Uterus (tissue), 2 donors: ENCODE measurements around the gene CAND2.

ENCODE experiments used
- CTCF ChIP-seq, 4 experiments: fragments of 200-600 bp in 2 of 4; fragments of 450-650 bp in 2 of 4; sonication (generic) in 2 of 4; IDR thresholded peaks; one replicate each; pipeline ENCODE4 v1.5.1; 2016 to 2019; ENCODE audit warnings: antibody characterized with exemption in 4 of 4, mild to moderate bottlenecking in 2 of 4, moderate library complexity in 1 of 4
- POLR2A ChIP-seq, 2 donors: fragments of 450-650 bp; IDR thresholded peaks; one replicate each; pipeline ENCODE4 v1.6.1; 2016; ENCODE audit warnings: antibody characterized with exemption in 2 of 2, mild to moderate bottlenecking in 1 of 2, moderate library complexity in 1 of 2

- TF ChIP-seq POLR2A (IDR thresholded peaks at IDR 0.05) (no peak), CTCF (IDR thresholded peaks at IDR 0.05) (no peak)
Measured at GRCh38 chr3:12859840-12860239, 63.4 kb downstream of the CAND2 start.
